Liver (tissue), 9 donors: ENCODE results near the gene NIT1. TPM values are rescaled to one million over a fixed set of nuclear protein-coding genes. Genes with fewer than 3 reads are reported as not detected.

Experiments used
- DNase-seq: peaks from one replicate; pipeline ENCODE4 v3.0.0-alpha.2; 2017; ENCODE audit warnings: low spot score
- H3K27ac ChIP-seq, 2 donors: one replicate each; pipeline ENCODE4 v1.7.0; 2013; ENCODE audit warnings: inconsistent platforms in 2 of 2, low read length in 2 of 2, control low read depth in 1 of 2, low read depth in 1 of 2, mild to moderate bottlenecking in 1 of 2
- H3K27me3 ChIP-seq, 4 donors: one replicate each; pipeline versions ENCODE4 v1.6.1 to v1.7.0; 2013; ENCODE audit warnings: low read length in 3 of 4, inconsistent platforms in 1 of 4, mild to moderate bottlenecking in 1 of 4, moderate library complexity in 1 of 4; ENCODE audit not compliant: control insufficient read depth in 4 of 4, insufficient read depth in 4 of 4
- H3K36me3 ChIP-seq, 4 donors: one replicate each; pipeline versions ENCODE4 v1.6.1 to v1.7.0; 2013; ENCODE audit warnings: low read length in 3 of 4, mild to moderate bottlenecking in 3 of 4, low read depth in 1 of 4, moderate library complexity in 1 of 4; ENCODE audit not compliant: control insufficient read depth in 4 of 4, insufficient read depth in 3 of 4
- H3K4me1 ChIP-seq, 4 donors: one replicate each; pipeline versions ENCODE4 v1.6.1 to v1.7.0; 2013; ENCODE audit warnings: low read length in 3 of 4, mild to moderate bottlenecking in 3 of 4, moderate library complexity in 1 of 4; ENCODE audit not compliant: control insufficient read depth in 4 of 4, insufficient read depth in 4 of 4
- H3K4me3 ChIP-seq, 3 donors: one replicate each; pipeline versions ENCODE4 v1.6.1 to v1.7.0; 2013; ENCODE audit warnings: low read length in 3 of 3, control low read depth in 1 of 3, low read depth in 1 of 3, mild to moderate bottlenecking in 1 of 3
- H3K9ac ChIP-seq, 2 donors: one replicate each; pipeline ENCODE4 v1.7.0; 2013; ENCODE audit warnings: low read length in 2 of 2, mild to moderate bottlenecking in 2 of 2, moderate library complexity in 2 of 2, control low read depth in 1 of 2, low read depth in 1 of 2
- H3K9me3 ChIP-seq, 4 donors: one replicate each; pipeline versions ENCODE4 v1.6.1 to v1.7.0; 2013; ENCODE audit warnings: low read length in 3 of 4; ENCODE audit not compliant: control insufficient read depth in 4 of 4
- EGR1 ChIP-seq, 2 donors: IDR thresholded peaks; 2 replicates each; pipeline ENCODE4 v1.6.1; 2016 to 2018; ENCODE audit warnings: antibody characterized with exemption in 2 of 2, low read depth in 2 of 2
- FOXA1 ChIP-seq: IDR thresholded peaks from 2 replicates; pipeline ENCODE4 v1.6.1; 2016; ENCODE audit warnings: antibody characterized with exemption
- FOXA2 ChIP-seq: IDR thresholded peaks from 2 replicates; pipeline ENCODE4 v1.6.1; 2016; ENCODE audit warnings: antibody characterized with exemption
- GABPA ChIP-seq, 2 donors: IDR thresholded peaks in 1 of 2; conservative IDR thresholded peaks in 1 of 2; 2 replicates each; pipeline ENCODE4 v1.6.1; 2016; ENCODE audit warnings: antibody characterized with exemption in 2 of 2, mild to moderate bottlenecking in 1 of 2, moderate library complexity in 1 of 2
- HNF4A ChIP-seq, 2 donors: conservative IDR thresholded peaks; 2 replicates each; pipeline ENCODE4 v1.6.1; 2016; ENCODE audit warnings: antibody characterized with exemption in 2 of 2, mild to moderate bottlenecking in 2 of 2
- HNF4G ChIP-seq: IDR thresholded peaks from 2 replicates; pipeline ENCODE4 v1.6.1; 2016; ENCODE audit warnings: antibody characterized with exemption
- JUND ChIP-seq, 2 donors: IDR thresholded peaks; 2 replicates each; pipeline ENCODE4 v1.6.1; 2016; ENCODE audit warnings: antibody characterized with exemption in 2 of 2
- MAX ChIP-seq: IDR thresholded peaks from 2 replicates; pipeline ENCODE4 v1.6.1; 2016; ENCODE audit warnings: antibody characterized with exemption
- NR2F2 ChIP-seq: IDR thresholded peaks from 2 replicates; pipeline ENCODE4 v1.6.1; 2016; ENCODE audit warnings: antibody characterized with exemption
- RAD21 ChIP-seq, 2 donors: IDR thresholded peaks; 2 replicates each; pipeline ENCODE4 v1.6.1; 2016; ENCODE audit warnings: antibody characterized with exemption in 2 of 2, mild to moderate bottlenecking in 2 of 2
- RXRA ChIP-seq, 2 donors: IDR thresholded peaks; 2 replicates each; pipeline ENCODE4 v1.6.1; 2017 to 2018; ENCODE audit warnings: antibody characterized with exemption in 2 of 2, mild to moderate bottlenecking in 1 of 2
- SP1 ChIP-seq: IDR thresholded peaks from 2 replicates; pipeline ENCODE4 v1.6.1; 2018; ENCODE audit warnings: antibody characterized with exemption, mild to moderate bottlenecking
- TAF1 ChIP-seq: conservative IDR thresholded peaks from 2 replicates; pipeline ENCODE4 v1.6.1; 2016; ENCODE audit warnings: antibody characterized with exemption, mild to moderate bottlenecking
- YY1 ChIP-seq: IDR thresholded peaks from 2 replicates; pipeline ENCODE4 v1.6.1; 2016; ENCODE audit warnings: antibody characterized with exemption, mild to moderate bottlenecking
- WGBS: extraction: QIAGEN DNeasy Blood & Tissue Kit; methylation state at CpG from one replicate; pipeline ENCODE4 v1.1.7; 2013; 5-methylcytosine and 5-hydroxymethylcytosine counted together
- polyA plus RNA-seq, 2 donors: library from polyadenylated mRNA; stranded (reverse) in 1 of 2; unstranded in 1 of 2; fragments of 200-250 nt in 1 of 2; fragments of >200 nt in 1 of 2; fragmentation: Nextera tagmentation in 1 of 2; extraction: Ambion mirVana in 1 of 2; gene quantifications; one replicate each; pipeline versions ENCODE4 v1.2.1 to v1.2.3, GENCODE V29; 2013 to 2015
- total RNA-seq, 2 donors: library from RNA; depleted of rRNA; stranded (reverse); fragments of >200 nt; gene quantifications; one replicate each; pipeline ENCODE4 v1.2.3, GENCODE V29; 2014
- TF ChIP-seq, protein P1 (sequence below): fragments of 150-350 bp; IDR thresholded peaks from 2 replicates; pipeline ENCODE4 v1.5.1; 2017; ENCODE audit warnings: improper control_type of control experiment, low read depth, low read length; ENCODE audit not compliant: missing input control
- TF ChIP-seq, protein P2 (sequence below): IDR thresholded peaks from 2 replicates; pipeline ENCODE4 v1.6.1; 2016; ENCODE audit warnings: antibody characterized with exemption, mild to moderate bottlenecking
- TF ChIP-seq, protein P3 (sequence below): IDR thresholded peaks from 2 replicates; pipeline ENCODE4 v1.6.1; 2016; ENCODE audit warnings: antibody characterized with exemption
- TF ChIP-seq, protein P4 (sequence below): IDR thresholded peaks from 2 replicates; pipeline ENCODE4 v1.6.1; 2016; ENCODE audit warnings: antibody characterized with exemption
- donor health status: healthy.
- donor health status: healthy.
- donor health status: healthy.
- donor health status: healthy.
- donor health status: healthy.

Gene NIT1
- total and polyA plus RNA-seq, 4 donors: 17.8 to 45.8 (median 39.3) TPM

- Histone ChIP-seq H3K36me3 (peaks cover 0 to 18% (median 12%) of the 10 kb centered on the region in 4 donors), H3K9me3 (no peaks in the 10 kb centered on the region), H3K9ac (peak overlapping the region; percentile 40 to 89), H3K27me3 (no peaks in the 10 kb centered on the region), H3K4me1 (peaks cover 0 to 21% (median 15%) of the 10 kb centered on the region in 4 donors), H3K4me3 (peak overlapping the region; percentile 72 to 92 (median 88)), H3K27ac (peak overlapping the region; percentile 92 to 99)
- DNase-seq: no peak
- WGBS: 7% methylated on average over 22 of the region's 22 CpGs
- TF ChIP-seq NR2F2: no peak
- TF ChIP-seq, protein P1, sequence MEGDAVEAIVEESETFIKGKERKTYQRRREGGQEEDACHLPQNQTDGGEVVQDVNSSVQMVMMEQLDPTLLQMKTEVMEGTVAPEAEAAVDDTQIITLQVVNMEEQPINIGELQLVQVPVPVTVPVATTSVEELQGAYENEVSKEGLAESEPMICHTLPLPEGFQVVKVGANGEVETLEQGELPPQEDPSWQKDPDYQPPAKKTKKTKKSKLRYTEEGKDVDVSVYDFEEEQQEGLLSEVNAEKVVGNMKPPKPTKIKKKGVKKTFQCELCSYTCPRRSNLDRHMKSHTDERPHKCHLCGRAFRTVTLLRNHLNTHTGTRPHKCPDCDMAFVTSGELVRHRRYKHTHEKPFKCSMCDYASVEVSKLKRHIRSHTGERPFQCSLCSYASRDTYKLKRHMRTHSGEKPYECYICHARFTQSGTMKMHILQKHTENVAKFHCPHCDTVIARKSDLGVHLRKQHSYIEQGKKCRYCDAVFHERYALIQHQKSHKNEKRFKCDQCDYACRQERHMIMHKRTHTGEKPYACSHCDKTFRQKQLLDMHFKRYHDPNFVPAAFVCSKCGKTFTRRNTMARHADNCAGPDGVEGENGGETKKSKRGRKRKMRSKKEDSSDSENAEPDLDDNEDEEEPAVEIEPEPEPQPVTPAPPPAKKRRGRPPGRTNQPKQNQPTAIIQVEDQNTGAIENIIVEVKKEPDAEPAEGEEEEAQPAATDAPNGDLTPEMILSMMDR: no peak
- no peak for TF ChIP-seq FOXA1
- no peak for TF ChIP-seq EGR1 (IDR thresholded peaks at IDR 0.05; ENCODE audit: low read depth in 2 of 2)
- TF ChIP-seq, protein P2, sequence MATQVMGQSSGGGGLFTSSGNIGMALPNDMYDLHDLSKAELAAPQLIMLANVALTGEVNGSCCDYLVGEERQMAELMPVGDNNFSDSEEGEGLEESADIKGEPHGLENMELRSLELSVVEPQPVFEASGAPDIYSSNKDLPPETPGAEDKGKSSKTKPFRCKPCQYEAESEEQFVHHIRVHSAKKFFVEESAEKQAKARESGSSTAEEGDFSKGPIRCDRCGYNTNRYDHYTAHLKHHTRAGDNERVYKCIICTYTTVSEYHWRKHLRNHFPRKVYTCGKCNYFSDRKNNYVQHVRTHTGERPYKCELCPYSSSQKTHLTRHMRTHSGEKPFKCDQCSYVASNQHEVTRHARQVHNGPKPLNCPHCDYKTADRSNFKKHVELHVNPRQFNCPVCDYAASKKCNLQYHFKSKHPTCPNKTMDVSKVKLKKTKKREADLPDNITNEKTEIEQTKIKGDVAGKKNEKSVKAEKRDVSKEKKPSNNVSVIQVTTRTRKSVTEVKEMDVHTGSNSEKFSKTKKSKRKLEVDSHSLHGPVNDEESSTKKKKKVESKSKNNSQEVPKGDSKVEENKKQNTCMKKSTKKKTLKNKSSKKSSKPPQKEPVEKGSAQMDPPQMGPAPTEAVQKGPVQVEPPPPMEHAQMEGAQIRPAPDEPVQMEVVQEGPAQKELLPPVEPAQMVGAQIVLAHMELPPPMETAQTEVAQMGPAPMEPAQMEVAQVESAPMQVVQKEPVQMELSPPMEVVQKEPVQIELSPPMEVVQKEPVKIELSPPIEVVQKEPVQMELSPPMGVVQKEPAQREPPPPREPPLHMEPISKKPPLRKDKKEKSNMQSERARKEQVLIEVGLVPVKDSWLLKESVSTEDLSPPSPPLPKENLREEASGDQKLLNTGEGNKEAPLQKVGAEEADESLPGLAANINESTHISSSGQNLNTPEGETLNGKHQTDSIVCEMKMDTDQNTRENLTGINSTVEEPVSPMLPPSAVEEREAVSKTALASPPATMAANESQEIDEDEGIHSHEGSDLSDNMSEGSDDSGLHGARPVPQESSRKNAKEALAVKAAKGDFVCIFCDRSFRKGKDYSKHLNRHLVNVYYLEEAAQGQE: no peak
- no peak for TF ChIP-seq FOXA2
- TF ChIP-seq RXRA (IDR thresholded peaks at IDR 0.05): no peak
- TF ChIP-seq HNF4G: no peak
- TF ChIP-seq HNF4A (conservative IDR thresholded peaks at IDR 0.05): no peak
- no peak for TF ChIP-seq YY1
- TF ChIP-seq, protein P3, sequence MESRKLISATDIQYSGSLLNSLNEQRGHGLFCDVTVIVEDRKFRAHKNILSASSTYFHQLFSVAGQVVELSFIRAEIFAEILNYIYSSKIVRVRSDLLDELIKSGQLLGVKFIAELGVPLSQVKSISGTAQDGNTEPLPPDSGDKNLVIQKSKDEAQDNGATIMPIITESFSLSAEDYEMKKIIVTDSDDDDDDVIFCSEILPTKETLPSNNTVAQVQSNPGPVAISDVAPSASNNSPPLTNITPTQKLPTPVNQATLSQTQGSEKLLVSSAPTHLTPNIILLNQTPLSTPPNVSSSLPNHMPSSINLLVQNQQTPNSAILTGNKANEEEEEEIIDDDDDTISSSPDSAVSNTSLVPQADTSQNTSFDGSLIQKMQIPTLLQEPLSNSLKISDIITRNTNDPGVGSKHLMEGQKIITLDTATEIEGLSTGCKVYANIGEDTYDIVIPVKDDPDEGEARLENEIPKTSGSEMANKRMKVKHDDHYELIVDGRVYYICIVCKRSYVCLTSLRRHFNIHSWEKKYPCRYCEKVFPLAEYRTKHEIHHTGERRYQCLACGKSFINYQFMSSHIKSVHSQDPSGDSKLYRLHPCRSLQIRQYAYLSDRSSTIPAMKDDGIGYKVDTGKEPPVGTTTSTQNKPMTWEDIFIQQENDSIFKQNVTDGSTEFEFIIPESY: no peak
- no peak for TF ChIP-seq JUND (IDR thresholded peaks at IDR 0.05)
- no peak for TF ChIP-seq GABPA (IDR thresholded peaks at IDR 0.05 in 1 of 2, conservative IDR thresholded peaks at IDR 0.05 in 1 of 2)
- TF ChIP-seq SP1: no peak
- no peak for TF ChIP-seq RAD21 (IDR thresholded peaks at IDR 0.05)
- no peak for TF ChIP-seq TAF1
- TF ChIP-seq MAX: no peak
- TF ChIP-seq, protein P4, sequence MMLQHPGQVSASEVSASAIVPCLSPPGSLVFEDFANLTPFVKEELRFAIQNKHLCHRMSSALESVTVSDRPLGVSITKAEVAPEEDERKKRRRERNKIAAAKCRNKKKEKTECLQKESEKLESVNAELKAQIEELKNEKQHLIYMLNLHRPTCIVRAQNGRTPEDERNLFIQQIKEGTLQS: no peak
Measured at GRCh38 chr1:161131523-161132409, 13.9 kb downstream of the NIT1 start.
